Glutamatergic neuron (in vitro differentiated cells): Measurements from ENCODE around the gene PCBD2. TPM values are rescaled to one million over a fixed set of nuclear protein-coding genes. Genes with fewer than 3 reads are reported as not detected.

Experiments
- DNase-seq: peaks from one replicate; pipeline ENCODE4 v3.0.0; 2022
- H3K27ac Mint-ChIP-seq: one replicate; pipeline ENCODE4 v1.8.0; 2020; ENCODE audit warnings: mild to moderate bottlenecking, mixed read lengths, inconsistent platforms; ENCODE audit not compliant: unreplicated experiment
- H3K27me3 Mint-ChIP-seq: one replicate; pipeline ENCODE4 v1.8.0; 2020; ENCODE audit warnings: mild to moderate bottlenecking, moderate library complexity, mixed read lengths, inconsistent platforms; ENCODE audit not compliant: unreplicated experiment
- H3K36me3 Mint-ChIP-seq: one replicate; pipeline ENCODE4 v1.8.0; 2020; ENCODE audit warnings: mild to moderate bottlenecking, mixed read lengths, inconsistent platforms; ENCODE audit not compliant: unreplicated experiment
- H3K4me1 Mint-ChIP-seq: one replicate; pipeline ENCODE4 v1.8.0; 2020; ENCODE audit warnings: mild to moderate bottlenecking, low read depth, mixed read lengths, inconsistent platforms; ENCODE audit not compliant: unreplicated experiment
- H3K4me3 Mint-ChIP-seq: one replicate; pipeline ENCODE4 v1.8.0; 2020; ENCODE audit warnings: mild to moderate bottlenecking, mixed read lengths, inconsistent platforms; ENCODE audit not compliant: unreplicated experiment
- H3K9me3 Mint-ChIP-seq: one replicate; pipeline ENCODE4 v1.8.0; 2020; ENCODE audit warnings: mild to moderate bottlenecking, moderate library complexity, mixed read lengths, inconsistent platforms; ENCODE audit not compliant: unreplicated experiment
- total RNA-seq: library from RNA; stranded (reverse); fragmentation: NEBNext Ultra II Directional; extraction: Animal tissue kit (Norgen Biotek cat#: 25700); gene quantifications from one replicate; pipeline ENCODE4 v1.2.1, GENCODE V29; 2021; ENCODE audit not compliant: unreplicated experiment
- TF ChIP-seq, protein P1 (sequence below): fragments of 200-600 bp; sonication (generic); IDR thresholded peaks from one replicate; pipeline ENCODE4 v1.5.0; 2021; ENCODE audit not compliant: partially characterized antibody, unreplicated experiment

The PCBD2 gene
- total RNA-seq, 1 donor from 2014 or later: 9.9 TPM

DNA sequence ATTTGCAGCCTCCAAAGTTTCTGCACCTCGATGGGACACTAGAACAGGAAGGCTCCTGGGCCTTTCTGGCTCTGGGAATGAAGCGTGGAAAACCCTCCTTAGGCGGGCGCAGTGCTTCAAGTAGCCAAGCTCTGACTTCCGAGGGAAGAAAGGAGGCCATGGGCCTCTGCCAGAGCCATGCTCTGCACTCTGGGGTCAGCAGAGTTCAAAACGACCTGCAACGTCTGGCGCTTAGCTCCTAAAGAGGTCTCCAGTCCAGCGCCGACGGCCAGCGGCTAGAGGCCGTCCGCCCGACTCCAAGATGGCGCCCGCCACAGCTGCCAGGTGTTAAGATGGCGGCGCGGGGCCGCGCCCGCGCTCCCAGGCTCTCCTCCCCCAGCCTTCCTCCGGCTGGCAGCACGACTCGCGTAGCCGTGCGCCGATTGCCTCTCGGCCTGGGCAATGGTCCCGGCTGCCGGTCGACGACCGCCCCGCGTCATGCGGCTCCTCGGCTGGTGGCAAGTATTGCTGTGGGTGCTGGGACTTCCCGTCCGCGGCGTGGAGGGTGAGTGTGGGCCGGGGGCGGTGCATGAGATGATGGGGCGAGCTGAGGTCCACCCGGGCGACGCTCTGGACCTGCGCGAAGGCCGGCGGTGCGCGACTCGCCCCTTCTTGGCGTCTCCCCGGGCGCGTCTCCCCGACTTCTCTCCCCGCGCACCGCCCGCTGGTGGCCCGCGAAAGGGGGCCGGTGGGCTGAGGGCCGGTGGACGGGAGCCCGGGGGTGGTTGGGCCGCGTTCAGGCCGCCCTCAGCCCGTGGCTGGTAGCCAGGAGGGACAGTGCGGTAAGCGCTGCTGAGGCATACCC, 30.7 kb upstream of the PCBD2 start, which contains the start of gene TXNDC15:
TSS of gene TXNDC15 (plus strand) at position 385 of the 844 bp plus-strand sequence. CDS start at position 442, 57 bp downstream.
- Mint-ChIP-seq H3K4me3 (peak within 1 kb of the TSS; percentile 97), H3K27me3 (peaks cover 9% of the 10 kb centered on the region), H3K9me3 (peaks cover 3% of the 10 kb centered on the region), H3K36me3 (no peaks in the 10 kb centered on the region), H3K27ac (peak within 1 kb of the TSS; percentile 97), H3K4me1 (peaks cover 7% of the 10 kb centered on the region)
- TF ChIP-seq, protein P1, sequence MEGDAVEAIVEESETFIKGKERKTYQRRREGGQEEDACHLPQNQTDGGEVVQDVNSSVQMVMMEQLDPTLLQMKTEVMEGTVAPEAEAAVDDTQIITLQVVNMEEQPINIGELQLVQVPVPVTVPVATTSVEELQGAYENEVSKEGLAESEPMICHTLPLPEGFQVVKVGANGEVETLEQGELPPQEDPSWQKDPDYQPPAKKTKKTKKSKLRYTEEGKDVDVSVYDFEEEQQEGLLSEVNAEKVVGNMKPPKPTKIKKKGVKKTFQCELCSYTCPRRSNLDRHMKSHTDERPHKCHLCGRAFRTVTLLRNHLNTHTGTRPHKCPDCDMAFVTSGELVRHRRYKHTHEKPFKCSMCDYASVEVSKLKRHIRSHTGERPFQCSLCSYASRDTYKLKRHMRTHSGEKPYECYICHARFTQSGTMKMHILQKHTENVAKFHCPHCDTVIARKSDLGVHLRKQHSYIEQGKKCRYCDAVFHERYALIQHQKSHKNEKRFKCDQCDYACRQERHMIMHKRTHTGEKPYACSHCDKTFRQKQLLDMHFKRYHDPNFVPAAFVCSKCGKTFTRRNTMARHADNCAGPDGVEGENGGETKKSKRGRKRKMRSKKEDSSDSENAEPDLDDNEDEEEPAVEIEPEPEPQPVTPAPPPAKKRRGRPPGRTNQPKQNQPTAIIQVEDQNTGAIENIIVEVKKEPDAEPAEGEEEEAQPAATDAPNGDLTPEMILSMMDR: no peak
- peak; percentile 91 for DNase-seq

DNA sequence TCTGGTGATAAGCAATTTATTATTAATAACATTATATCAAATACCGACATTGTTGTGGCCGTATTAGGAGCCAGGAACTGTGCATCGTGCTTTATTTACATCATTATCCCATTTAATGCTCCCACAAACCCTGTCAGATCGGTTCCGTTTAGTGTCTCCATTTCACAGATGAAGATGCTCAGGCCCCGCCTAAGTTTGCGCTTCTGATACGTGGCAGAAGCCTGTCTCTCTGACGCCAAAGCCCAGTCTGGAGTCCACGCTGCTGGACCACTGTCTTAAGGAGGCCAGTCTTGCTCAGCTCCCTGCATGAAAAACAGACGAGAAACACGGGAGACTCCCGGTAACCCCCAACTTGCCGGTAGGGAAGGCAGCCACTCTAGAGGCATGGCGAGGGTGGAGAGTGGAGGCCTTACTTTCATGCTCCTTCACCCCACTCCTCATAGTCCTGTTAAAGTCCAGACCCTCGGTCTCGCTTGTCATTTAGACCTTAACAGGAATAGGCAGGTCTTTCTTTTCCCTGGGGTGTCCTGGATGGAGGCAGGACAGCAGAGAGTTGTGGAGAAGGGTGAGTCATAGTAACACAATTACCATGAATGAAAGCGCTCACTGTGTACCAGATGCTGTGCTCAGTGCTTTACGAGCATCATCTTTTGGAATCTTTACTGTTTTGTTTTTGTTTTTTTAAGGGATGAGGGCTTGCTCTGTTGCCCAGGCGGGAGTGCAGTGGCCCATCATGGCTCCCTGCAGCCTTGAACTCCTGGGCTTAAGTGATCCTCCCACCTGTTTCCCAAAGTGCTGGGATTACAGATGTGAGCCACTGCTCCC, 29.9 kb upstream of the PCBD2 start:
- Mint-ChIP-seq H3K27ac (peak overlapping the region; percentile 97), H3K4me3 (peak overlapping the region; percentile 97), H3K4me1 (peaks cover 8% of the 10 kb centered on the region), H3K27me3 (peaks cover 9% of the 10 kb centered on the region), H3K9me3 (peaks cover 3% of the 10 kb centered on the region), H3K36me3 (no peaks in the 10 kb centered on the region)
- DNase-seq: peak; percentile 50
- TF ChIP-seq, protein P1: no peak

DNA sequence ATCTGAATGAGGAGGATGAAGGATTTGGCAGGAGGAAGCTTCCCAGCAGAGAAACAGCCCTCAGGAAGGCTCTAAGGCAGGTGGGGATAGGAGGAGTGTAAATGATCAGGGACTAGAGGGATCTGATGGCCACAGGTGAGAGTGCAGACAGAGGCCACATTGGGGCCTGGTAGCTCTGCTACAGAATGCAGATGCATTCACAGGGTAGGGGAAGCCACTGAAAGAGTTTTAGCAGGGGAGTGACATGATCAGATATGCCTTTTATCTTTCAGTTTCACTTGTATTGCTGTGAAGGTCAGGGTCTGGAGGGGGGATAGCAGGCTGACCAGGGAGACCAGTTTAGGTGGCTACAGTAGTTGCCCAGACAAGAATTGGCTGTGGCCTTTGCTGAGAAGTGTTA, 27.8 kb upstream of the PCBD2 start:
- no peak for DNase-seq
- Mint-ChIP-seq H3K27me3 (peaks cover 9% of the 10 kb centered on the region), H3K4me1 (peaks cover 12% of the 10 kb centered on the region), H3K4me3 (no peak overlapping the region), H3K36me3 (no peaks in the 10 kb centered on the region), H3K9me3 (peaks cover 3% of the 10 kb centered on the region), H3K27ac (no peak overlapping the region)
- TF ChIP-seq, protein P1: no peak

DNA sequence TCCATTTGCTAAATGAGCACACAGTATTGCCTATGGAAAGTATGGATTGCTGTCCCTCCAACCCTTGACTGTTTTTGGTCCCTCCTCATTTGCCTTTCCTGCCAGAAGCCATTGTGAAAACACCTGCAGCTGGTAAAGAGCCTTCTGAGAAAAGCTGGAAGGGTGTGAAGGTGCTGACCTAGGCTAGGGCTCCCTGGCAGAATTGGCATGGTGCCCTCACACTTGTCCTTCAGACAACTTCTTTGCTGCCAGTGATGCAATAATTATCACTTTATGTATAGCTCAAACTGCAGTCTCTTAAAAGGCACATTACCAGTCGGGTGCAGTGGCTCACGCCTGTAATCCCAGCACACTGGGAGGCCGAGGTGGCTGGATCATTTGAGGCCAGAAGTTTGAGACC, 26.5 kb upstream of the PCBD2 start:
- TF ChIP-seq, protein P1: no peak
- Mint-ChIP-seq H3K27me3 (peaks cover 9% of the 10 kb centered on the region), H3K27ac (no peak overlapping the region), H3K9me3 (peaks cover 3% of the 10 kb centered on the region), H3K4me1 (peaks cover 12% of the 10 kb centered on the region), H3K4me3 (no peak overlapping the region), H3K36me3 (no peaks in the 10 kb centered on the region)
- no peak for DNase-seq
